ENCODE results near the gene GPSM3. TPM values are rescaled to one million over a fixed set of nuclear protein-coding genes. Genes with fewer than 3 reads are reported as not detected.

Gene GPSM3
- total and polyA plus RNA-seq, 2 donors (not counting 1 experiment from before 2014, with no cell fraction given), result 2.3 to 7.0 TPM

GRCh38 chr6:32218167-32218566 lies 25.7 kb upstream of the GPSM3 start:
- H4K20me1 ChIP-seq (ENCODE audit: control insufficient read depth, extremely low read depth, insufficient read depth, low read length), result no peaks in the 10 kb centered on the region
- H3K4me3 ChIP-seq (replicated peaks in 1 of 4; ENCODE audit: control extremely low read depth in 1 of 4, insufficient read depth in 1 of 4, low read depth in 3 of 4, low read length in 4 of 4), result no peak overlapping the region
- H3K4me2 ChIP-seq (ENCODE audit: extremely low read depth, insufficient read depth, low read length), result no peak overlapping the region
- DNase-seq (ENCODE audit: low read depth in 2 of 2), result no peak
- no peaks in the 10 kb centered on the region for H3K27me3 ChIP-seq (ENCODE audit: control insufficient read depth, insufficient read depth, low read length)
- H3K27ac ChIP-seq (ENCODE audit: insufficient read depth, low read length), result no peak overlapping the region
- no peak overlapping the region for H3K9ac ChIP-seq (ENCODE audit: insufficient read depth, low read length)
- H3K9me3 ChIP-seq (ENCODE audit: control insufficient read depth, insufficient read depth, low read depth, low read length), result no peaks in the 10 kb centered on the region
- H3K4me1 ChIP-seq (ENCODE audit: control insufficient read depth, extremely low read depth, insufficient read depth, low read length), result no peaks in the 10 kb centered on the region
- H2AFZ ChIP-seq (ENCODE audit: low read length), result no peak overlapping the region
- no peaks in the 10 kb centered on the region for H3K36me3 ChIP-seq (ENCODE audit: control insufficient read depth, insufficient read depth, low read length)
- TF ChIP-seq EZH2 (IDR thresholded peaks at IDR 0.05; ENCODE audit: low read length, missing control alignments) (no peak), CTCF (conservative IDR thresholded peaks at IDR 0.05 in 1 of 2, IDR thresholded peaks at IDR 0.05 in 1 of 2; ENCODE audit: low read depth in 1 of 2, low read length in 2 of 2) (no peak)
- H3K79me2 ChIP-seq (ENCODE audit: control insufficient read depth, insufficient read depth, low read length), result no peaks in the 10 kb centered on the region

GRCh38 chr6:32216998-32217397 lies 24.6 kb upstream of the GPSM3 start:
- no peaks in the 10 kb centered on the region for H4K20me1 ChIP-seq (ENCODE audit: control insufficient read depth, extremely low read depth, insufficient read depth, low read length)
- no peak overlapping the region for H3K4me3 ChIP-seq (replicated peaks in 1 of 4; ENCODE audit: control extremely low read depth in 1 of 4, insufficient read depth in 1 of 4, low read depth in 3 of 4, low read length in 4 of 4)
- no peaks in the 10 kb centered on the region for H3K36me3 ChIP-seq (ENCODE audit: control insufficient read depth, insufficient read depth, low read length)
- no peaks in the 10 kb centered on the region for H3K9me3 ChIP-seq (ENCODE audit: control insufficient read depth, insufficient read depth, low read depth, low read length)
- no peak for TF ChIP-seq EZH2 (IDR thresholded peaks at IDR 0.05; ENCODE audit: low read length, missing control alignments)
- no peak for TF ChIP-seq CTCF (conservative IDR thresholded peaks at IDR 0.05 in 1 of 2, IDR thresholded peaks at IDR 0.05 in 1 of 2; ENCODE audit: low read depth in 1 of 2, low read length in 2 of 2)
- no peak overlapping the region for H3K27ac ChIP-seq (ENCODE audit: insufficient read depth, low read length)
- H2AFZ ChIP-seq (ENCODE audit: low read length), result no peak overlapping the region
- H3K4me1 ChIP-seq (ENCODE audit: control insufficient read depth, extremely low read depth, insufficient read depth, low read length), result no peaks in the 10 kb centered on the region
- no peaks in the 10 kb centered on the region for H3K27me3 ChIP-seq (ENCODE audit: control insufficient read depth, insufficient read depth, low read length)
- no peak overlapping the region for H3K9ac ChIP-seq (ENCODE audit: insufficient read depth, low read length)
- no peak overlapping the region for H3K4me2 ChIP-seq (ENCODE audit: extremely low read depth, insufficient read depth, low read length)
- no peak for DNase-seq (ENCODE audit: low read depth in 2 of 2)
- no peaks in the 10 kb centered on the region for H3K79me2 ChIP-seq (ENCODE audit: control insufficient read depth, insufficient read depth, low read length)

- H3K4me1 ChIP-seq (ENCODE audit: control insufficient read depth, extremely low read depth, insufficient read depth, low read length), result no peaks in the 10 kb centered on the region
- H3K27ac ChIP-seq (ENCODE audit: insufficient read depth, low read length), result no peak overlapping the region
- TF ChIP-seq CTCF (conservative IDR thresholded peaks at IDR 0.05 in 1 of 2, IDR thresholded peaks at IDR 0.05 in 1 of 2; ENCODE audit: low read depth in 1 of 2, low read length in 2 of 2) (no peak), EZH2 (IDR thresholded peaks at IDR 0.05; ENCODE audit: low read length, missing control alignments) (no peak)
- no peaks in the 10 kb centered on the region for H3K36me3 ChIP-seq (ENCODE audit: control insufficient read depth, insufficient read depth, low read length)
- no peaks in the 10 kb centered on the region for H4K20me1 ChIP-seq (ENCODE audit: control insufficient read depth, extremely low read depth, insufficient read depth, low read length)
- H3K4me3 ChIP-seq (replicated peaks in 1 of 4; ENCODE audit: control extremely low read depth in 1 of 4, insufficient read depth in 1 of 4, low read depth in 3 of 4, low read length in 4 of 4), result no peak overlapping the region
- H3K9me3 ChIP-seq (ENCODE audit: control insufficient read depth, insufficient read depth, low read depth, low read length), result no peaks in the 10 kb centered on the region
- no peak overlapping the region for H3K9ac ChIP-seq (ENCODE audit: insufficient read depth, low read length)
- no peak overlapping the region for H3K4me2 ChIP-seq (ENCODE audit: extremely low read depth, insufficient read depth, low read length)
- no peak overlapping the region for H2AFZ ChIP-seq (ENCODE audit: low read length)
- no peaks in the 10 kb centered on the region for H3K79me2 ChIP-seq (ENCODE audit: control insufficient read depth, insufficient read depth, low read length)
- H3K27me3 ChIP-seq (ENCODE audit: control insufficient read depth, insufficient read depth, low read length), result no peaks in the 10 kb centered on the region
- DNase-seq (ENCODE audit: low read depth in 2 of 2), result no peak
Measured at GRCh38 chr6:32216285-32216684, 23.8 kb upstream of the GPSM3 start.
